D721Med (cell line): Measurements from ENCODE around the gene EGR2.
"Not testable (repeated sequence)": the region's sequence is repeated elsewhere in the genome, so short reads cannot be mapped to it uniquely, and the experiment has no call there.

Source experiments
- DNase-seq: peaks from one replicate; pipeline ENCODE4 v3.0.0; 2011; ENCODE audit warnings: low spot score; ENCODE audit not compliant: insufficient read length
- FAIRE-seq: peaks from 2 replicates; lab custom pipeline; 2011; peaks lifted over from hg19 to GRCh38; lab: Jason Lieb, UNC
- TF ChIP-seq, protein P1 (sequence below): IDR thresholded peaks from 2 replicates; pipeline ENCODE4 v1.5.1; 2012; ENCODE audit warnings: mild to moderate bottlenecking, control low read depth; ENCODE audit not compliant: insufficient read depth; ENCODE audit errors: missing control alignments

Gene EGR2

DNA sequence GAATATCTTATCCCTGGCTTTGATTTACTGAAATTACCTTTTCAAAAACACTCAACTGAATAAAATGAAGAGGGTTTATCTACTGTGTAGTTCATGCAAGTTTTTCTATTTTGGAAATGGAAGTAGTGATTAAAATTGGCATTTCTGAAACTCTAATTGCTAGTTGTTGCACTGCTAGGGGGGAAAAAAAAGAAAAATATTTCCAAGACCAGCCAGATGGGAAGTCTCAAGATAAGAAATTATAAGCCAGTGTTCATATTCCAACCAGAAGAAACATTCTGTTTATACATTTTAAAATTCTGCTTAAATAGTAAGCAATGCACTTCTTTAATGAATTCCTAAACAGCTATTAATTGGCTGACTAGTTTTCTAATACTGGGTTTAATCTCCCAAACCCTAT, 21.1 kb downstream of the EGR2 start:
- TF ChIP-seq, protein P1, sequence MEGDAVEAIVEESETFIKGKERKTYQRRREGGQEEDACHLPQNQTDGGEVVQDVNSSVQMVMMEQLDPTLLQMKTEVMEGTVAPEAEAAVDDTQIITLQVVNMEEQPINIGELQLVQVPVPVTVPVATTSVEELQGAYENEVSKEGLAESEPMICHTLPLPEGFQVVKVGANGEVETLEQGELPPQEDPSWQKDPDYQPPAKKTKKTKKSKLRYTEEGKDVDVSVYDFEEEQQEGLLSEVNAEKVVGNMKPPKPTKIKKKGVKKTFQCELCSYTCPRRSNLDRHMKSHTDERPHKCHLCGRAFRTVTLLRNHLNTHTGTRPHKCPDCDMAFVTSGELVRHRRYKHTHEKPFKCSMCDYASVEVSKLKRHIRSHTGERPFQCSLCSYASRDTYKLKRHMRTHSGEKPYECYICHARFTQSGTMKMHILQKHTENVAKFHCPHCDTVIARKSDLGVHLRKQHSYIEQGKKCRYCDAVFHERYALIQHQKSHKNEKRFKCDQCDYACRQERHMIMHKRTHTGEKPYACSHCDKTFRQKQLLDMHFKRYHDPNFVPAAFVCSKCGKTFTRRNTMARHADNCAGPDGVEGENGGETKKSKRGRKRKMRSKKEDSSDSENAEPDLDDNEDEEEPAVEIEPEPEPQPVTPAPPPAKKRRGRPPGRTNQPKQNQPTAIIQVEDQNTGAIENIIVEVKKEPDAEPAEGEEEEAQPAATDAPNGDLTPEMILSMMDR, result no peak
- DNase-seq (no peak), FAIRE-seq (no peak)

DNA sequence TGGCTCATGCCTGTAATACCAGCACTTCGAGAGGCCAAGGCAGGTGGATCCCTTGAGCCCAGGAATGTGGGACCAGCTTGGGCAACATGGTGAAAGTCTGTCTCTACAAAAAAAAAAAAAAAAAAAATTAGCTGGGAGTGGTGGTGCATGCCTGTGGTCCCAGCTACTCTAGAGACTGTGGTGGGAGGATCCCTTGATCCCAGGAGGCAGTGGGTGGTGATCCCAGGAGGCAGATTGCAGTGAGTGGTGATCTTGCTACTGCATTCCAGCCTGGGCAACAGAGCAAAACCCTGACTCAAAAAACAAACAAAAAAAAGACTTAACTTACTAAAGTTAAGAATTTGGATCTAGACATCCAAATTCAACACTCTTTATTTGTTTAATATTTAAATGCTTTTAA, 21.9 kb downstream of the EGR2 start:
- no peak for DNase-seq
- FAIRE-seq, result no peak

DNA sequence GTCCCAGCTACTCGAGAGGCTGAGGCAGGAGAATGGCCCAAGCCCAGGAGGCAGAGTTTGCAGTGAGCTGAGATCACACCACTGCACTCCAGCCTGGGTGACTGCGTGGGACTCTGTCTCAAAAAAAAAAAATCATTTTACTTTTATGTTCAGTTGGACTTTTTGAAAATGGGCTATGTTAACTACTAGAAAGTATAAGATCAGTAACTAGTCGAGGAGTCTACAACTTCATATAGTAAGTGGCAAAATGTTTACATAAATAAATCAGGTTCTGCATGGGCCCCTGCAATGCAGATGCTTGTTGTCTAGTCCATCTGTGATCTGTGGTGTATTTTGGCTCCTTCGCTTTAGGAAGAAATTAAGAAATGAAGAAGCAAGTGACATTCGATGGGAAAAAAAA, 23.9 kb downstream of the EGR2 start:
- FAIRE-seq, result no peak
- TF ChIP-seq, protein P1, result no peak
- DNase-seq, result no peak

More for the DNA sequence above, 21.9 kb downstream of the EGR2 start:
- TF ChIP-seq, protein P1, result no peak

DNA sequence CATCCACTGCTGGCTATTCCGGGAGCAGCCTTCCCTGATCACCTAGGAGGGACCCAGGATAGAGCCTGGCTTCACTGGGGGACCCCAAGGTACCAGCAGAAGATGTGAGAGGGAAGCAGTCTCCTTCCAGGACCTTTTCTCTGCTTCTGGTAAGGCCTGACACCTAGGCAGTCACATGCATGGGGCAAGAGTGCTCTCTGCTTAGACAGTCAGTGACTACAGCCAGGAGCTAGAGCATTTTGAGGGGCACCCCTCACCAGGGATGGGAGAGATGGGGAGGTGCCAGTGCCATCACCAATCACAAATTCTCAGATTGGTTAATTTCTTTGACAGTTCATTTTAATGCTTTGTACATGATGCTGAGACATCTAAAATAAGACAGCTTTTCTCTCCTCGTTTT, 25.6 kb downstream of the EGR2 start:
- DNase-seq (no peak), FAIRE-seq (no peak)
- TF ChIP-seq, protein P1, result no peak

DNA sequence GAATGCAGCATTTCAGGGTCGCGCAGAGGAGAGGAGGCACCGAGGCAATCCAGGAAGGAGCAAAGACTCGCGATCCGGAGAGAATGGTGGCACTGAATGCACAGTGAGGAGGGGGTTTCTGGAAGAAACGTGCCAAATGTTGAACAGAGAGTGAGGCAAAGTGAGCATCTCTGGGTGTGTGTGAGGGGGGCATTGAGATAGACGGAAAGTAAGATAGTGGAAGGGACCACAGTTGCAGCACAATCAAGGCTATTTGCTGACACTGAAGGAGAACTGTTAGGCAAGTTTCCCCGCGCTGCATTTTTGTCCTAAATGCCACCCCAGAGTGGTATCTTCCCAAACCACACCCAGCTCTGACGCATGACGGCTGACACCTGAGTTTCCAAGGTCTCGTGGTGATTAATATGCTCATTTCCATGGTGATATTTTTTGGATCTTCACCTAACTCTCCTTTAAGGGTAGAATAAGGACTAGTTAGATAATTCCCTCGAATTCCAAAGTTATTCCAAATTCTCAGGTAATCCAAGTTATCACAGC, 26.1 kb downstream of the EGR2 start:
- TF ChIP-seq, protein P1, result no peak
- DNase-seq (no peak), FAIRE-seq (no peak)

DNA sequence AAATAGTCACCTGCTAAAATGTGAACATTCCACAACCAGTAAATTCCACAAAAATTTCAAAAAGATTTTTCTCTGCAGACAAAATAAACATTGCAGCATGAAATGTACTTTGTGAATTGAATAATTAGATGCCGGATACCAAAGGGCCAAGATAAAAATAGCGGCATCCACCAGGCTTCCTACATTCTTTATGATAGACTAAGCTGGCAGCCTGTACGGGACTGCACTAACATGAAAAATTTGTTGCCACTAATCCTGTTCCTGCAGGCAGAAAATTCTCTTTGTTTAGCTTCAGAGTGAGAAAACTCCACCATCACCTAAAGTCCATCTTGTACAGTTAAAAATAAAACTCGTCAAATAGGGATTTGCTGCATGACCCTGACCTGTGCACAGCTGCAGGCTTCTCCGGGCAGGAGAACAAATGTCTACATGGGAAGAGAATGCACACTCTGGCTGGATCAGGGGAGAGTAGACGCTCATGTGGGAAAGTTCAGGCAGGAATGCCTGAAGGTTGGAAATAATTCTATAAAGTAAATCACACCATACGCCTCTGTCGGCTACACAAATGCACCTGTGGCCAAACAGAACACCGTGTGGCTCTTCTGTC, 27.2 kb downstream of the EGR2 start:
- FAIRE-seq (no peak), DNase-seq (no peak)
- TF ChIP-seq, protein P1, result no peak

DNA sequence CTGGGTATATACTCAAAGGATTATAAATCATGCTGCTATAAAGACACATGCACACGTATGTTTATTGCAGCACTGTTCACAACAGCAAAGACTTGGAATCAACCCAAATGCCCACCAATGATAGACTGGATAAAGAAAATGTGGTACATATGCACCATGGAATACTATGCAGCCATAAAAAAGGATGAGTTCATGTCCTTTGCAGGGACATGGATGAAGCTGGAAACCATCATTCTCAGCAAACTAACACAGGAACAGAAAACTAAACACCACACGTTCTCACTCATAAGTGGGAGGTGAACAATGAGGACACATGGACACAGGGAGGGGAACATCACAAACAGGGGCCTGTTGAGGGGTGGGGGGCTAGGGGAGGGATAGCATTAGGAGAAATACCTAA, 27.9 kb downstream of the EGR2 start:
- not testable (repeated sequence) for DNase-seq, FAIRE-seq

DNA sequence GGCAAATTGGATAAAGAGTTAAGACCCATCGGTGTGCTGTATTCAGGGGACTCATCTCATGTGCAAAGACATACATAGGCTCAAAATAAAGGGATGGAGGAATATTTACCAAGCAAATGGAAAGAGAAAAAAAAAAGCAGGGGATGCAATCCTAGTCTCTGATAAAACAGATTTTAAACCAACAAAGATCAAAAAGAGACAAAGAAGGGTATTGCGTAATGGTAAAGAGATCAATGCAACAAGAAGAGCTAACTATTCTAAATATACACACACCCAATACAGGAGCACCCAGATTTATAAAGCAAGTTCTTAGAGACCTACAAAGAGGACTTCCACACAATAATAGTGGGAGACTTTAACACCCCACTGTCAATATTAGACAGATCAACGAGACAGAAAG, 31.6 kb downstream of the EGR2 start:
- FAIRE-seq, DNase-seq: not testable (repeated sequence)
